Mesendoderm (in vitro differentiated cells): Measurements from ENCODE around the gene TBC1D1.
"Not testable (repeated sequence)": the region's sequence is repeated elsewhere in the genome, so short reads cannot be mapped to it uniquely, and the experiment has no call there.

Source experiments
- DNase-seq: peaks from one replicate; pipeline ENCODE4 v3.0.0; 2013
- H2AK5ac ChIP-seq: 2 replicates; pipeline ENCODE4 v1.6.1; 2013; ENCODE audit warnings: low read length, inconsistent platforms
- H2BK120ac ChIP-seq: 2 replicates; pipeline ENCODE4 v1.6.1; 2013; ENCODE audit warnings: low read depth, mild to moderate bottlenecking, low read length, moderate library complexity, mixed read lengths
- H2BK15ac ChIP-seq: replicated peaks from 2 replicates; pipeline ENCODE4 v1.6.1; 2013; ENCODE audit warnings: low read depth, mild to moderate bottlenecking, moderate library complexity
- H2BK5ac ChIP-seq: 2 replicates; pipeline ENCODE4 v1.6.1; 2013; ENCODE audit warnings: low read length, inconsistent platforms
- H3K18ac ChIP-seq: 2 replicates; pipeline ENCODE4 v1.6.1; 2013; ENCODE audit warnings: mild to moderate bottlenecking, low read length, mixed read lengths
- H3K23ac ChIP-seq: one replicate; pipeline ENCODE4 v1.6.1; 2013; ENCODE audit warnings: low read length
- H3K27ac ChIP-seq: 2 replicates; pipeline ENCODE4 v1.5.1; 2013; ENCODE audit warnings: low read depth, mild to moderate bottlenecking, inconsistent platforms, low read length, moderate library complexity
- H3K27me3 ChIP-seq: 2 replicates; pipeline ENCODE4 v1.6.1; 2013; ENCODE audit warnings: low read length, control low read depth, mild to moderate bottlenecking, inconsistent platforms; ENCODE audit not compliant: insufficient read depth, poor library complexity
- H3K36me3 ChIP-seq: 2 replicates; pipeline ENCODE4 v1.6.1; 2013; ENCODE audit warnings: low read length, inconsistent platforms; ENCODE audit not compliant: control insufficient read depth, insufficient read depth
- H3K4ac ChIP-seq: one replicate; pipeline ENCODE4 v1.6.1; 2013; ENCODE audit warnings: low read depth, mild to moderate bottlenecking, low read length, moderate library complexity
- H3K4me1 ChIP-seq: 2 replicates; pipeline ENCODE4 v1.6.1; 2013; ENCODE audit warnings: low read depth, low read length, inconsistent platforms; ENCODE audit not compliant: control insufficient read depth
- H3K4me2 ChIP-seq: 2 replicates; pipeline ENCODE4 v1.6.1; 2013; ENCODE audit warnings: low read length
- H3K4me3 ChIP-seq: 2 replicates; pipeline ENCODE4 v1.5.1; 2013; ENCODE audit warnings: mild to moderate bottlenecking, low read length
- H3K56ac ChIP-seq: one replicate; pipeline ENCODE4 v1.6.1; 2013; ENCODE audit warnings: low read length
- H3K79me1 ChIP-seq: 2 replicates; pipeline ENCODE4 v1.6.1; 2013; ENCODE audit warnings: low read length, inconsistent platforms
- H3K79me2 ChIP-seq: 2 replicates; pipeline ENCODE4 v1.6.1; 2013; ENCODE audit warnings: mild to moderate bottlenecking, low read length; ENCODE audit not compliant: control insufficient read depth, insufficient read depth
- H3K9ac ChIP-seq: 2 replicates; pipeline ENCODE4 v1.6.1; 2013; ENCODE audit warnings: low read length, inconsistent platforms
- H4K5ac ChIP-seq: one replicate; pipeline ENCODE4 v1.6.1; 2013; ENCODE audit warnings: low read length
- H4K8ac ChIP-seq: one replicate; pipeline ENCODE4 v1.6.1; 2013; ENCODE audit warnings: low read depth, mild to moderate bottlenecking, control low read depth, low read length, moderate library complexity
- WGBS: extraction: QIAGEN DNeasy Blood & Tissue Kit; methylation state at CpG from one replicate; pipeline ENCODE4 v1.1.7; 2013; ENCODE audit warnings: low lambda C conversion rate, missing lambda C conversion rate; ENCODE audit not compliant: insufficient coverage; ENCODE audit errors: extremely low coverage; 5-methylcytosine and 5-hydroxymethylcytosine counted together

The TBC1D1 gene

GRCh38 chr4:38017609-38018008 is 126.7 kb downstream of the TBC1D1 start:
- no peak overlapping the region for H2BK120ac ChIP-seq
- no peak overlapping the region for H3K4me3 ChIP-seq
- H2BK15ac ChIP-seq: no peak overlapping the region
- no peak overlapping the region for H4K8ac ChIP-seq
- H3K56ac ChIP-seq: no peak overlapping the region
- H2BK5ac ChIP-seq: no peak overlapping the region
- H3K18ac ChIP-seq: no peak overlapping the region
- no CpG with 5 or more reads among the region's 5 CpGs for WGBS
- H3K79me1 ChIP-seq: peaks cover 2% of the 10 kb centered on the region
- H2AK5ac ChIP-seq: no peak overlapping the region
- H3K27ac ChIP-seq: no peak overlapping the region
- H3K23ac ChIP-seq: no peak overlapping the region
- H4K5ac ChIP-seq: no peak overlapping the region
- H3K4ac ChIP-seq: no peak overlapping the region
- H3K4me1 ChIP-seq: peaks cover 3% of the 10 kb centered on the region
- no peaks in the 10 kb centered on the region for H3K36me3 ChIP-seq
- no peak overlapping the region for H3K9ac ChIP-seq
- no peaks in the 10 kb centered on the region for H3K27me3 ChIP-seq
- H3K79me2 ChIP-seq: peaks cover under 1% of the 10 kb centered on the region
- DNase-seq: no peak
- H3K4me2 ChIP-seq: no peak overlapping the region

GRCh38 chr4:38020386-38020785 is 129.5 kb downstream of the TBC1D1 start:
- Histone ChIP-seq H2AK5ac (no peak overlapping the region), H3K56ac (no peak overlapping the region), H3K4me3 (no peak overlapping the region), H3K18ac (no peak overlapping the region), H3K27ac (no peak overlapping the region), H2BK15ac (no peak overlapping the region), H4K5ac (no peak overlapping the region), H2BK5ac (no peak overlapping the region), H2BK120ac (no peak overlapping the region), H4K8ac (no peak overlapping the region), H3K36me3 (no peaks in the 10 kb centered on the region), H3K9ac (no peak overlapping the region), H3K79me1 (no peaks in the 10 kb centered on the region), H3K27me3 (no peaks in the 10 kb centered on the region), H3K23ac (no peak overlapping the region), H3K4me2 (no peak overlapping the region), H3K79me2 (no peaks in the 10 kb centered on the region), H3K4me1 (peaks cover 3% of the 10 kb centered on the region), H3K4ac (no peak overlapping the region)
- DNase-seq: no peak
- WGBS: no CpG with 5 or more reads among the region's 7 CpGs

- H3K4ac ChIP-seq, H3K27ac ChIP-seq, H2BK120ac ChIP-seq, H3K79me1 ChIP-seq, H2BK15ac ChIP-seq, DNase-seq, H2AK5ac ChIP-seq, H4K5ac ChIP-seq, H3K56ac ChIP-seq, H3K23ac ChIP-seq, H2BK5ac ChIP-seq, H4K8ac ChIP-seq, H3K18ac ChIP-seq, H3K79me2 ChIP-seq, H3K4me3 ChIP-seq, H3K4me1 ChIP-seq, H3K27me3 ChIP-seq, H3K4me2 ChIP-seq, H3K36me3 ChIP-seq, H3K9ac ChIP-seq: not testable (repeated sequence)
- no CpG with 5 or more reads among the region's 4 CpGs for WGBS
Measured at GRCh38 chr4:38020961-38021360, 130.1 kb downstream of the TBC1D1 start.

- no peaks in the 10 kb centered on the region for H3K79me1 ChIP-seq
- no peak overlapping the region for H2AK5ac ChIP-seq
- no peak overlapping the region for H2BK5ac ChIP-seq
- no peak overlapping the region for H3K9ac ChIP-seq
- no peak overlapping the region for H3K4me3 ChIP-seq
- H3K4me1 ChIP-seq: no peaks in the 10 kb centered on the region
- H3K4me2 ChIP-seq: no peak overlapping the region
- no peak overlapping the region for H4K5ac ChIP-seq
- no peak overlapping the region for H2BK120ac ChIP-seq
- no peak overlapping the region for H3K56ac ChIP-seq
- no peak overlapping the region for H2BK15ac ChIP-seq
- no peak overlapping the region for H3K23ac ChIP-seq
- no peak overlapping the region for H3K18ac ChIP-seq
- no peaks in the 10 kb centered on the region for H3K36me3 ChIP-seq
- H3K4ac ChIP-seq: no peak overlapping the region
- no peaks in the 10 kb centered on the region for H3K27me3 ChIP-seq
- H4K8ac ChIP-seq: no peak overlapping the region
- WGBS: no CpG with 5 or more reads among the region's 3 CpGs
- no peak for DNase-seq
- H3K27ac ChIP-seq: no peak overlapping the region
- no peaks in the 10 kb centered on the region for H3K79me2 ChIP-seq
Measured at GRCh38 chr4:38021751-38022150, 130.9 kb downstream of the TBC1D1 start.

GRCh38 chr4:38023347-38024205 is 132.7 kb downstream of the TBC1D1 start:
- H2BK120ac ChIP-seq: no peak overlapping the region
- H4K8ac ChIP-seq: no peak overlapping the region
- H3K9ac ChIP-seq: no peak overlapping the region
- H3K56ac ChIP-seq: no peak overlapping the region
- no peak overlapping the region for H3K4ac ChIP-seq
- no peak overlapping the region for H3K18ac ChIP-seq
- H2BK15ac ChIP-seq: no peak overlapping the region
- DNase-seq: no peak
- H3K79me1 ChIP-seq: no peaks in the 10 kb centered on the region
- H3K27ac ChIP-seq: no peak overlapping the region
- H3K23ac ChIP-seq: no peak overlapping the region
- no peak overlapping the region for H2AK5ac ChIP-seq
- H3K4me2 ChIP-seq: no peak overlapping the region
- H3K27me3 ChIP-seq: no peaks in the 10 kb centered on the region
- no peaks in the 10 kb centered on the region for H3K79me2 ChIP-seq
- no peaks in the 10 kb centered on the region for H3K4me1 ChIP-seq
- H3K4me3 ChIP-seq: no peak overlapping the region
- no peak overlapping the region for H4K5ac ChIP-seq
- no peak overlapping the region for H2BK5ac ChIP-seq
- H3K36me3 ChIP-seq: peaks cover 2% of the 10 kb centered on the region
- whole genome bisulfite sequencing: no CpG with 5 or more reads among the region's 13 CpGs

- H4K8ac ChIP-seq: no peak overlapping the region
- H3K56ac ChIP-seq: no peak overlapping the region
- H2BK120ac ChIP-seq: no peak overlapping the region
- no peak overlapping the region for H3K27ac ChIP-seq
- H3K27me3 ChIP-seq: no peaks in the 10 kb centered on the region
- H2BK15ac ChIP-seq: no peak overlapping the region
- H2BK5ac ChIP-seq: no peak overlapping the region
- H3K4ac ChIP-seq: no peak overlapping the region
- H3K79me2 ChIP-seq: no peaks in the 10 kb centered on the region
- no peak for DNase-seq
- no peak overlapping the region for H3K9ac ChIP-seq
- no peak overlapping the region for H2AK5ac ChIP-seq
- H3K23ac ChIP-seq: no peak overlapping the region
- no CpG with 5 or more reads among the region's 3 CpGs for WGBS
- H3K4me3 ChIP-seq: no peak overlapping the region
- H3K79me1 ChIP-seq: no peaks in the 10 kb centered on the region
- no peaks in the 10 kb centered on the region for H3K4me1 ChIP-seq
- no peak overlapping the region for H3K18ac ChIP-seq
- no peak overlapping the region for H3K4me2 ChIP-seq
- no peak overlapping the region for H4K5ac ChIP-seq
- H3K36me3 ChIP-seq: peaks cover 2% of the 10 kb centered on the region
Measured at GRCh38 chr4:38024206-38024509, 133.3 kb downstream of the TBC1D1 start.
